Measurements from ENCODE around the gene PLS3.
"Not testable (repeated sequence)": the region's sequence is repeated elsewhere in the genome, so short reads cannot be mapped to it uniquely, and the experiment has no call there.

Gene PLS3

GRCh38 chrX:115642895-115643530 is 82.0 kb downstream of the PLS3 start:
- Histone ChIP-seq H3K9me3 (no peaks in the 10 kb centered on the region), H3K4me1 (peaks cover 27% of the 10 kb centered on the region), H3K27me3 (ENCODE audit: low read depth) (no peaks in the 10 kb centered on the region), H3K36me3 (replicated peaks) (peaks cover 40% of the 10 kb centered on the region), H3K4me3 (no peak overlapping the region)
- in situ Hi-C loops (cut with MboI; ENCODE audit: low sequenced_read_pairs): loop anchor here (5.0 kb wide), 1 partner anchor 316 kb away; no protein-coding TSS in a partner anchor
- DNase-seq (ENCODE audit: low spot score in 2 of 2): peak; percentile 45 to 69

DNA sequence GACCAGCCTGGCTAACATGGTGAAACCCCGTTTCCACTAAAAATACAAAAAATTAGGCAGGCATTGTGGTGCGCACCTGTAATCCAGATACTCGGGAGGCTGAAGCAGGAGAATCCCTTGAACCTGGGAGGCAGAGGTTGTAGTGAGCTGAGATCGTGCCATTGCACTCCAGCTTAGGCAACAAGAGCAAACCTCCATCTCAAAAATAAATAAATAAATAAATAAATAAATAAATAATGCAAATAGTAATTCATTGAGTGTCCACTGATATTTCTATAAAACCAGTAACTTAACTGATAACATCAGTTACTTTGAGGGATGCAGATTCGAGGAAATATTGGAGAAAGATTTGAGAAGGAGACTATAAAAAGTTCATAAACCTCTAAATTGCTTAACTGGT is 83.4 kb downstream of the PLS3 start:
- Histone ChIP-seq H3K36me3 (replicated peaks) (peaks cover 48% of the 10 kb centered on the region), H3K4me1 (peaks cover 29% of the 10 kb centered on the region)
- DNase-seq (ENCODE audit: low spot score in 2 of 2); H3K27me3 ChIP-seq (ENCODE audit: low read depth); H3K9me3 ChIP-seq; H3K4me3 ChIP-seq: not testable (repeated sequence)
- in situ Hi-C loops (cut with MboI; ENCODE audit: low sequenced_read_pairs): loop anchor here (5.0 kb wide), 1 partner anchor 317 kb away; no protein-coding TSS in a partner anchor

GRCh38 chrX:115649461-115650063 is 88.6 kb downstream of the PLS3 start:
- Histone ChIP-seq H3K27me3 (ENCODE audit: low read depth) (no peaks in the 10 kb centered on the region), H3K9me3 (no peaks in the 10 kb centered on the region), H3K4me1 (peaks cover 35% of the 10 kb centered on the region), H3K36me3 (replicated peaks) (peaks cover 45% of the 10 kb centered on the region), H3K4me3 (no peak overlapping the region)
- DNase-seq (ENCODE audit: low spot score in 2 of 2): no peak
- in situ Hi-C loops (cut with MboI; ENCODE audit: low sequenced_read_pairs): loop anchor here (5.0 kb wide), 1 partner anchor 38 kb away; no protein-coding TSS in a partner anchor

DNA sequence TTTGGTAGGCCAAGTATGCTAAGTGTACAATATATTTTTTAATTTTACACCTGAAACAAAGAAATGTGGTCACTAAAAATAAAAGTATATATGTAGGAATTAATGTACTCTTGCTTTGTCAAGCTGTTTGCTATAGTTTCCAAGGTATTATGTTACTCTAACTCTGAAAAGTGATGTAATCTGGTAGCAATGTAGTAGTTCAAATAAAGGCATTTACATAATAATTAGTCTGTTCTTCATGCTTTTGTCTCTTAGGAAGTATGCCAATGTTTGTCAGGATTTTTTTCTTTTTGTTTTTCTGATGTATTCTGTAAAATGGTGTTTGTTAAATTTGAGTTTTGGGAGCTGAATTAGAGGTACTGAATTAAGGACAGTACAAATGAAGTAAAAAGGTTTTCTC is 89.5 kb downstream of the PLS3 start:
- DNase-seq (ENCODE audit: low spot score in 2 of 2): peak in 1 of 2 experiments; percentile 93
- Histone ChIP-seq H3K4me1 (peaks cover 35% of the 10 kb centered on the region), H3K27me3 (ENCODE audit: low read depth) (no peaks in the 10 kb centered on the region), H3K4me3 (no peak overlapping the region), H3K36me3 (replicated peaks) (peaks cover 41% of the 10 kb centered on the region), H3K9me3 (no peaks in the 10 kb centered on the region)
- in situ Hi-C loops (cut with MboI; ENCODE audit: low sequenced_read_pairs): loop anchor here (5.0 kb wide), 1 partner anchor 37 kb away; no protein-coding TSS in a partner anchor

- peak; percentile 77 to 83 for DNase-seq (ENCODE audit: low spot score in 2 of 2)
- Histone ChIP-seq H3K9me3 (no peaks in the 10 kb centered on the region), H3K27me3 (ENCODE audit: low read depth) (no peaks in the 10 kb centered on the region), H3K36me3 (replicated peaks) (peaks cover 36% of the 10 kb centered on the region), H3K4me1 (peaks cover 35% of the 10 kb centered on the region), H3K4me3 (no peak overlapping the region)
- in situ Hi-C loops (cut with MboI; ENCODE audit: low sequenced_read_pairs): loop anchor here (5.0 kb wide), 1 partner anchor 36 kb away; no protein-coding TSS in a partner anchor
Observed at GRCh38 chrX:115650916-115651315, 89.9 kb downstream of the PLS3 start.

GRCh38 chrX:115652221-115652620 is 91.2 kb downstream of the PLS3 start:
- no peaks in the 10 kb centered on the region for H3K27me3 ChIP-seq (ENCODE audit: low read depth)
- DNase-seq (ENCODE audit: low spot score in 2 of 2): peak in 1 of 2 experiments; percentile 1
- H3K9me3 ChIP-seq: no peaks in the 10 kb centered on the region
- no peak overlapping the region for H3K4me3 ChIP-seq
- peaks cover 27% of the 10 kb centered on the region for H3K36me3 ChIP-seq (replicated peaks)
- peaks cover 35% of the 10 kb centered on the region for H3K4me1 ChIP-seq
- in situ Hi-C loops (cut with MboI; ENCODE audit: low sequenced_read_pairs): loop anchor here (5.0 kb wide), 1 partner anchor 35 kb away; no protein-coding TSS in a partner anchor

GRCh38 chrX:115665122-115665521 is 104.1 kb downstream of the PLS3 start:
- Histone ChIP-seq H3K4me3 (no peak overlapping the region), H3K36me3 (replicated peaks) (no peaks in the 10 kb centered on the region), H3K27me3 (ENCODE audit: low read depth) (no peaks in the 10 kb centered on the region), H3K9me3 (no peaks in the 10 kb centered on the region), H3K4me1 (no peaks in the 10 kb centered on the region)
- in situ Hi-C loops (cut with MboI; ENCODE audit: low sequenced_read_pairs): no loop called here
- peak in 1 of 2 experiments; percentile 0 for DNase-seq (ENCODE audit: low spot score in 2 of 2)

DNA sequence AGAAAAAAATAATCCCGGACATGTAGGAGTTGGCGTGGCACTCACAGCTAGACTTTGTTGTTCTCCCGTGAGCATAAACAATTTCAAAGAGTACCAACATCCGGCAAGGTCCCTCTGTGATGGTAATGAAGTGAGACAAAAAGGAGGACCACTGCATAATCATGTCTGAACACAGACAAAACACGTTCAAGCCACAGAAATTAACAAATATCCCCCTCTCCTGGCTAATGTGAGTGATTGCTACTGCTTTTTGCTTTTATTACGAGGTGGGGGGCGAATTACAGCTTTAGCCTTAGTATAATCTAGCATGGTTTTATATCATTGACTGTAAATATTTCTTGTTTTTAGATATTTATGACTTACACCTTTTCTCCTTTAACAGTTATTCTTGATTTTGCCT is 118.5 kb downstream of the PLS3 start:
- H3K27me3 ChIP-seq (ENCODE audit: low read depth): no peaks in the 10 kb centered on the region
- no peaks in the 10 kb centered on the region for H3K9me3 ChIP-seq
- no peak overlapping the region for H3K4me3 ChIP-seq
- peaks cover 11% of the 10 kb centered on the region for H3K4me1 ChIP-seq
- H3K36me3 ChIP-seq (replicated peaks): no peaks in the 10 kb centered on the region
- in situ Hi-C loops (cut with MboI; ENCODE audit: low sequenced_read_pairs): no loop called here
- peak; percentile 51 to 94 for DNase-seq (ENCODE audit: low spot score in 2 of 2)

DNA sequence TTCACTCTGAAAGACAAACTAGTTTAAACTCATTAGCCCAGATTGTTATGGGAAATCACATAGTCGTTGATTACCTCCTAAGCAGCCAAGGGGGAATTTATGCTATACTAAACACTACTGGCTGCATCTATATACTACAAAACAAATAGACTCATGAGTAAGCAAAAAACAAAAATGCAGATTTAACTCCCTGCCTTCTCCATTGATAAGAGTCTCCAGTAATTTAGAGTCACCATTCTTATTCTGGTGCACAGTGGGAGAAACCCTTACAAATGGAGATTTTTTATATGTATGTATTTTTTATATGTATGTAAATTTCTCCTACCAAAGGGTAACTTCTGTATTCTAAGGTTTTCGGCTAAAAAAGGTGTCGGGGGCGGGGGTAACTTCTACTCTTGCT is 126.6 kb downstream of the PLS3 start:
- Histone ChIP-seq H3K27me3 (ENCODE audit: low read depth) (no peaks in the 10 kb centered on the region), H3K4me3 (no peak overlapping the region), H3K36me3 (replicated peaks) (no peaks in the 10 kb centered on the region), H3K4me1 (peaks cover 40% of the 10 kb centered on the region), H3K9me3 (no peaks in the 10 kb centered on the region)
- in situ Hi-C loops (cut with MboI; ENCODE audit: low sequenced_read_pairs): loop anchor here (5.0 kb wide), 1 partner anchor 35 kb away; no protein-coding TSS in a partner anchor
- DNase-seq (ENCODE audit: low spot score in 2 of 2): peak; percentile 40 to 92

- in situ Hi-C loops (cut with MboI; ENCODE audit: low sequenced_read_pairs): loop anchor here (5.0 kb wide), 1 partner anchor 38 kb away; no protein-coding TSS in a partner anchor
- H3K27me3 ChIP-seq (ENCODE audit: low read depth): no peaks in the 10 kb centered on the region
- H3K4me1 ChIP-seq: peaks cover 45% of the 10 kb centered on the region
- H3K36me3 ChIP-seq (replicated peaks): no peaks in the 10 kb centered on the region
- H3K9me3 ChIP-seq: no peaks in the 10 kb centered on the region
- no peak overlapping the region for H3K4me3 ChIP-seq
- DNase-seq (ENCODE audit: low spot score in 2 of 2): peak in 1 of 2 experiments; percentile 47
Observed at GRCh38 chrX:115689931-115690330, 129.0 kb downstream of the PLS3 start.

- in situ Hi-C loops (cut with MboI; ENCODE audit: low sequenced_read_pairs): no loop called here
- Histone ChIP-seq H3K27me3 (ENCODE audit: low read depth) (no peaks in the 10 kb centered on the region), H3K9me3 (no peaks in the 10 kb centered on the region), H3K4me1 (peaks cover 45% of the 10 kb centered on the region), H3K4me3 (no peak overlapping the region), H3K36me3 (replicated peaks) (no peaks in the 10 kb centered on the region)
- peak; percentile 91 to 92 for DNase-seq (ENCODE audit: low spot score in 2 of 2)
Observed at GRCh38 chrX:115690511-115691216, 129.7 kb downstream of the PLS3 start.

- Histone ChIP-seq H3K27me3 (ENCODE audit: low read depth) (no peaks in the 10 kb centered on the region), H3K9me3 (no peaks in the 10 kb centered on the region), H3K36me3 (replicated peaks) (no peaks in the 10 kb centered on the region), H3K4me3 (no peak overlapping the region), H3K4me1 (peaks cover 23% of the 10 kb centered on the region)
- in situ Hi-C loops (cut with MboI; ENCODE audit: low sequenced_read_pairs): no loop called here
- no peak for DNase-seq (ENCODE audit: low spot score in 2 of 2)
Observed at GRCh38 chrX:115693476-115693875, 132.5 kb downstream of the PLS3 start.

DNA sequence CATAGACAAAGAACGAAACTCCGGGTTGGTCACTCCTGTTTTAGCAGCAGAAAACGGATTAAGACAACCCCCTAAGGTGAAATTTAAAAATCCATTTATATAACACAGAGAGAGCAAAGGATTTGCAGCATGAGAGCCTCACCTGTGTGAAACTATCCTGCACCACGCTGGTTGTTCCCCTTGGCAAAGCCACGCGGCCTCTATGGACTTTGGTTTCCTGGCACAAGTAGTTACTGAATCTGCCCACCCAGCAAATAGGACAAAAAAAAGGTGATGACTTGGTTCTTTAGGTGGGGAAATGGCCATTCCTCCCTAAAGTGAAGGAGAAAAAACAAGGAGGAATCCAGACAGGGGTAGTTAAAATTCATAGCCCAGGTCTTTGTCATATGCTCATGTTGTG is 133.1 kb downstream of the PLS3 start:
- H3K36me3 ChIP-seq (replicated peaks): no peaks in the 10 kb centered on the region
- H3K4me1 ChIP-seq: peaks cover 22% of the 10 kb centered on the region
- in situ Hi-C loops (cut with MboI; ENCODE audit: low sequenced_read_pairs): no loop called here
- H3K9me3 ChIP-seq: no peaks in the 10 kb centered on the region
- no peak overlapping the region for H3K4me3 ChIP-seq
- no peak for DNase-seq (ENCODE audit: low spot score in 2 of 2)
- no peaks in the 10 kb centered on the region for H3K27me3 ChIP-seq (ENCODE audit: low read depth)

- Histone ChIP-seq H3K36me3 (replicated peaks) (no peaks in the 10 kb centered on the region), H3K27me3 (ENCODE audit: low read depth) (no peaks in the 10 kb centered on the region), H3K4me1 (peaks cover 5% of the 10 kb centered on the region; the same call in 1 of the 2 replicates), H3K4me3 (no peak overlapping the region), H3K9me3 (no peaks in the 10 kb centered on the region)
- DNase-seq (ENCODE audit: low spot score in 2 of 2): no peak
- in situ Hi-C loops (cut with MboI; ENCODE audit: low sequenced_read_pairs): no loop called here
Observed at GRCh38 chrX:115696039-115696438, 135.1 kb downstream of the PLS3 start.
